ENCODE results near the gene MRTFB.

DNA sequence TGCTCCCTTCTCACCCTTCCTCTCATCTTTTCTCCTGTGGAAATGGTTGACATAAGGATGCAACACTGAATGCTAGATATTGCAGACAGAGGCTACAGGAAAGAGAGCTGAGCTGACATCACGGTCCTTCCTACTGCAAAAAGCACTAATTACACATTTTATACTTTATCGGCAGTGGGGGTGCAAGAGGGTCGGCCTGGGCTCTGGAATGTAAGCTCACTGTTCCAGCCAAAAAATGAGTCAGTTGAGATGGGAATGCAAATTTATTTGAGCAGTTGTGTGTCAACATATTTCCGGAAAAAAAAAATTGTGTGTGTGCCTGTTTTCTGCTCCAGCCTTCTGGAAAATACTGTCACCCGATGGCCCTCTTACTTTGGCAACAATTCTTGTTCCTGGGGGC lies 14.1 kb upstream of the MRTFB start:
- TF ChIP-seq EZH2 (optimal IDR thresholded peaks at IDR 0.05; ENCODE audit: low read depth, low read length) (no peak), CTCF (IDR thresholded peaks at IDR 0.05; ENCODE audit: low read length) (no peak), EZH2phosphoT487 (IDR thresholded peaks at IDR 0.05; ENCODE audit: low read length) (no peak)
